ENCODE results near the gene HDHD5.

HDHD5 gene

DNA sequence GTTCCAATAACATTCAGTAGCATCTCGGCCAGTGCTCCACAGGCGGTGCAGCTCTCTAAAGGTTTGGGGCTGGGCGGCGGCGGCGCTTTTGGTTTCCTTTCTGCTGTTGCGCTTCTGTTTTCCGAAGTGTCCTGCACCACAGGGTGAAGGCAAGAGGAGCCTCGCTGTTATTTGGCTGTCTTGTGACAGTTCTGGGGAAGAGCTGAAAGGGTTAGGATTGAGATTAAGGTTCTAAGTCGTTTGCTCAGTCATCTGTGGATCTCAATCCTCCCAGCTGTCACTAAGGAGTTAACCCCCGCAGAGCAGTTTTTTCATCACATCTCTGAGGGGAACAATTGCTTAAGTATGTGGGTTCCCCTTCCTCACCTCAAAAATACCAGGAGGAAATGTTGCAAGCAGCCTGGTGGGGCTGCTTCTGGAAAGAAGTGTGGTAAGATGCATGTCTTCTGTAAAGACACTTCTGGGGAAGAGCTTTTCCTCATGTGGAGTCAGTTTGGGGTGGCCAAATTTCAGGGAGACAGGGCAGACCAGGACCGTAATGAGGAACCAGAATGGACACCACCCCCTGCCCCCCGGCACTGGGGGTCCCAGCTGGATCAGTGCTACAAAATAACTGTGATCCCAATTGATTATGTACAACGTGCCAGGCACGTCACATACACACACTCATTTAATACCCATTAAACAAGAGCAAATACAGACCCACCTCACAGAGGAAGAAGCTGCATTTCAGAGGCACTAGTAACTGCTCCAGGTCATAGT is 52.1 kb downstream of the HDHD5 start:
- DNase-seq (ENCODE audit: low read depth in 2 of 2, low spot score in 1 of 2) = no peak

DNA sequence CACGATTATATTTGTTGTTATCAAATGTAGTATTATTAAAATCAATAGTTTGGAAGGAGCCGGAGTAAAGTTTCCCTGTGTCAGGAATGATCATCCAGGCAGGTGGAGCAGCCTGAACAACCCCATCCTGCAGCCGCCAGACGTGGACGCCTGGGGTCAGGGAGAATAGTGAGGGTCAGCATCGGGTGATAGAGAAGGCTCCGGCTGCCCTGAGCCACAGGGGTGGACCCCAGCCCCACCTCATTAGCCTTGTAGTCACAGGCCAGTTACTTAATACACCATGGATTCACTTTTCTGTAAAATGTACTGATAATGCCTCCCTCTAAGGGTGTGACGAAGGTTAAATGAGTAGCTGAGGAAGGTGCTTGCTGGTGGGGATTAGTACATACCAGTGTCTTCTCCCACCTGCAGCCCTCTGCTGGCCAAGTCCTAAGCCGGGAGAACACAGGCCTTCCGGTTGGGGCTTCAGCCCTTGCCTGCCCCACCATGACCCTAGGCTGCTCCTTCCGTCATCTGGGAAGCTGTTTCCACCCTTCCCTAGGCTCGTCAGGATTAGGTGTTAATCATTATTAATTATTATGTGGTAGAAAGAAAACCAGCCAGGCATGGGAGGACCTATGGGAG is 52.8 kb downstream of the HDHD5 start:
- DNase-seq (ENCODE audit: low read depth in 2 of 2, low spot score in 1 of 2) = no peak

DNA sequence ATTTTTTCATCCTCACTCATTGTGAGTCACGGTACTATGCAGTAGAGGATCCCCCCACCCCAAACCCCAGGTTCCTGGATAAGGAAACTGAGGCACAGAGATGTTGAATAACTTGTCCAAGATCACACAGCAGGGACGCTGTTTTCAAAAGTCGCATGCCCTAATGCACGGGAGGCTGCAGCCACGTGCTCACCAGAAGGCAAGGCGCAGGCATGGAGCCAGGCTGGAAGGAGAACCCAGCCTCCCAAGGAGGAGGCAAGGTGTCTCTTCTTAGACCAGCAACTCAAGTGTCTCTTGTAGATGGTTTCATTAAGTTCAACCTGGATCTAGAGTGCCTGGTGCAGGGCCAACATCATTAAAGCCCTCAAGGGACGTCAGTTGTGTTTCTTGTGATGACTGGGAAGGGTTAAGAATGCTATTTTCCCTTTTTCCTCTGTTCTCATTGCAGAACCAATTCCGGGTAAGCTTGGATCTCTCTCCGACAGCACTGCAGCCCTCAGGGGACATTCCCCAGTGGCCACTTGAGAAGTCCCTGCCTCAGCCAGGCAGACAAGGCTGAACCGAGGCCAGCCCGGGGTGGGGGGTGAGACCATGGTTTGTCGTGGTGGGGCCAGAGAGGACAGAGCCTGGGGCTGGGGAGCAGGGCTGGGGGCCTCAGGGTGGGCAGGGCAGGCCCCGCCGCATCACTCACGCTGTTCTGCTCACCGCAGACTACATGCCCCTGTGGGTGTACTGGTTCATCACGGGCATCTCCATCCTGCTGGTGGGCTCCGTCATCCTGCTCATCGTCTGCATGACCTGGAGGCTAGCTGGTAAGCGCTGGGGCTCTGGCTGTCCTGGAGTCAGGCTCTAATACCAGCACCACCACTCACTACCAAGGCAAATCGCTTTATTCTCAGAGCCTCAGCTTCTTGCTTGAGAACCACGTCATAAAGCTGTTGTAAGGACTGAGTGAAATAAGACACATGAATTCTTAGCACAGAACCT is 53.6 kb downstream of the HDHD5 start:
- DNase-seq (ENCODE audit: low read depth in 2 of 2, low spot score in 1 of 2) = no peak

DNA sequence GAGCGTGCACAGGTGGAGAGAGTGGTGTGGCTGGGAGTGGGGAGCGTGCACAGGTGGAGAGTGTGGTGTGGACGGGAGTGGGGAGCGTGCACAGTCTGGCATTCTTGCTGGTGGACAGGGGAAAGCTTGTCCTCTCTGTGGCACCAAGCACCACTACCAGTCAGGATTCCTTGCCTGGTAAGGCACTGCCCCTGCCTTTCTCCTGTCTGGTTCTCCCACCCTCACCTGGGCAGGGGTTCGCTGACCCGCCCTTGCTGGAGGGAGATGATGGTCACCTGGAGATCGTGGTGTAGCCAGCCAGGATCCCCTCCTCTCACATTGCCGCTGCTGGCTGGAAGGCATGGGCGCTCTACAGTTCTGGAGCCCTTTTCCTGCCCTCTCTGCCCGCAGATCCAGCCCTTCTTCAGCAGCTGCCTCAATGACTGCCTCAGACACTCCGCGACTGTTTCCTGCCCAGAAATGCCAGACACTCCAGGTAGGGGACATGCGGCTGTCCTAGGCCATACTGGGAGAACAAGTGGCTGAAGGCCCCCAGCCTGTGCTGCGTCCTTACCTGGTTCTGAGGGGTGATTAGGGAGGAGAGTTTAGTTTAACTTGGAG is 54.6 kb downstream of the HDHD5 start:
- DNase-seq (ENCODE audit: low read depth in 2 of 2, low spot score in 1 of 2) = no peak

DNA sequence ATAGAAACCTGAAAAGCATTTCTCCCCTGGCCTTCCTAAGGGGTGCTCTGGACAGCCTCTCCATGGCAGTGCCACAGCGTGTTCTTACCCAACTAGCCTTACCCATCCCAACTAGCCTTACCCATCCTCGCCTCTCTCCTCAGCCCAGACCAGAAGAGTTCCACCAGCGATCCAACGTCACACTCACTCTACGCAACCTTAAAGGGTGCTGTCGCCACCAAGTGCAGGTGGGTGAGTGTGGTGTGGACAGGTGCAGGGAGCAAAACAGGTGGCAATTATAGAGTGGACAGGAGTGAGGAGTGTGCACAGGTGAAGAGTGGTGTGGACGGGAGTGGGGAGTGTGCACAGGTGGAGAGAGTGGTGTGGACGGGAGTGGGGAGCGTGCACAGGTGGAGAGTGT is 55.7 kb downstream of the HDHD5 start:
- no peak for DNase-seq (ENCODE audit: low read depth in 2 of 2, low spot score in 1 of 2)

DNA sequence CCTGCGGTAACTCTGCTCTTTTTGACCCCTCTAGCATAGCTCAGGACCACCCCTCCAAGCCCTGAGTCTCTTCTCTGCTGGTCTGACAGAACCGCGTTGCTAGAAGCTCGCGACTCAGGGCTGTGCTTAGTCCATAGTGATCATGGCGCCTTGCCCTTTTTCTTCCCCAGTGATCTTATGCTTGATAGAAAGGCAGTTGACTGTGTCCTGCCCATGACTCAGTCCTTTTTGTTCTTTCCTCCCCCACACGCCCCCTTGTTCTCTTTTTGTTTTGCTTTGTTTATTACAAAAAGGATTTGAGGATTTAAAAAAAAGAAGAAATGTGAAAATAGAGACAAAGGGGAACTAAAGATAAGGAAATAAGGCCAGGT is 56.8 kb downstream of the HDHD5 start:
- DNase-seq (ENCODE audit: low read depth in 2 of 2, low spot score in 1 of 2) = no peak

DNA sequence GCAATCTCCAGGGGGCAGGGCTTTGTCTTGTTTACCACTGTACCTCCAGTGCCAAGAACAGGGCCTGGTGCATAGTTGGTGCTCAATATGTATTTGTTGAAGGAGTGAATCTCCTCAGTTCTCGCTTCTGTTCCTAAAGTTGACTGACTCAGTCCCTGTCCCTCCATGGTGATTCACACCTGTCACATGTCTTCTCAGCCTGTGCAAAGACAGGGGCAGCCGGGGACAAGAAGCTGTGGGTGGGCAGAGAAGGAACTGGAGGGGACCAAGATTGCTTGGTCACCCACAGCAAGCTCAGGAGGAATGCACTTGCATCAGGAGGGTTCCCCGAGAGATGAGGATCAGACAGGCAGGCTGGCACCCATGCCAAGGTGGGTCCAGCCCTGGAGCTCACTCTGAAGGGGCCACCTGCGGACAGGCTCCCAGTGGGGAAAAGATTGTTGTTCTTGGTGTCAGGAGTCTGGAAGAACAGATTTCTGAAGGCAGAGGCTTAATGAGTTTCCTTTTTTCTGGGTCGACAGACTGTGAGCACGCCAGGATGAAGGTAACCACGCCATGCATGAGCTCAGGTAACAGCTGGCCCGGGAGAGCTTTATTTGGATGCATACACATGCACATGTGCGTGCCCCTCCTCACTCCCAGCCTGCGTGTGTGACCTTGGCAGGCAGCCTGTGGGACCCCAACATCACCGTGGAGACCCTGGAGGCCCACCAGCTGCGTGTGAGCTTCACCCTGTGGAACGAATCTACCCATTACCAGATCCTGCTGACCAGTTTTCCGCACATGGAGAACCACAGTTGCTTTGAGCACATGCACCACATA is 57.4 kb downstream of the HDHD5 start:
- DNase-seq (ENCODE audit: low read depth in 2 of 2, low spot score in 1 of 2) = no peak

DNA sequence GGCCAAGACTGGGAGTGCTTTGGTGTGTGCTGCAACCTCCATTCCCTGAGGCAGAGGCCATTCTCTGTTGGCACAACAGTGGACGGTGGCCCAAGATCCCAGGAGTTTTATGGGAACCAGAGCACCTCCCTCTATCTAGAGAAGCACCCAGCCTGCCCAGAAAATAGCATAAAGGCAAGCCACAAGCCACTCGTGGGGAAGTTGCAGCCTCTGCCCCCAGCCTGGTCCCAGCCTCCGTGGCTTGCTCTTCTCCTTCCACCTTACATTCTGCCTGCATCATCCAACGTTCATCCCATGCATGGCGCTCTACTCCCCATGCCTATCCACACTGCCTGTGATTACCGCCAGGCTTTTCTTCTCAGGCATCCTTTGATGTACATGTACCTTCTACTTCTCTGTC is 58.5 kb downstream of the HDHD5 start:
- no peak for DNase-seq (ENCODE audit: low read depth in 2 of 2, low spot score in 1 of 2)

DNA sequence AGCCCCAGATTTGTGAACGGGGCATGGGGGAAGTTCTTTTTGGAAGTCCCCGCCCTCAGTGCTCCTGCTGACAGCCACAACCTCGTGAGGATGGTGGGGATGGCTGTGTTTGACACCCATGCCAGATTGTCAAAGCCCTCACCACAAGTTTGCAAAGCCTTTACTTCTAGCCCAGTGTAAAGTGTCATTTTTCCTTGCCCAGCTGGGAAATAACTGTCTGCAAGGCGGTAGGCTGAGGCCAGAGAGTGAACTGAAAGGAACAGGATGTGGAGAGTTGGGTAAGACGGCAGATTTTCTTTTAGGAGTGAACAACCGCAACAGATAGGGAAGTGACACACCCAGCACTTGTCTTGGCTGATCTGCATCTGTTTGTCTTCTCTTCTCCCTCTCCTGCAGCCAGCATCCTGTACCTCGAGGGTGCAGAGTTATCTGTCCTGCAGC is 60.7 kb downstream of the HDHD5 start:
- no peak for DNase-seq (ENCODE audit: low read depth in 2 of 2, low spot score in 1 of 2)

DNA sequence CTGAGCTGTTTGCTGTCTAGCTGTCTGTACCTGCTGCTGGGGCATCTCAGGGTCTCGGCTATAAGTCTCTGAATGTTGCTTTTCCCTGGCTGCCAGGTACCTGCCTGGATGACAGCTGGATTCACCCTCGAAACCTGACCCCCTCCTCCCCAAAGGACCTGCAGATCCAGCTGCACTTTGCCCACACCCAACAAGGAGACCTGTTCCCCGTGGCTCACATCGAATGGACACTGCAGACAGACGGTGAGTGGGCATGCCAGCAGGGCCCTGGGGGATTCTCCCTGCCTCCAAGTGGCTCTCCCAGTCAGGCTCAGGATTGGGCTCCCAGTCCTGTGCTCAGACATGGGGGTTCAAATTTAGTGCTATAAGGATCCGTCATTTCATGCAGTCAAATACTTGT is 61.4 kb downstream of the HDHD5 start:
- no peak for DNase-seq (ENCODE audit: low read depth in 2 of 2, low spot score in 1 of 2)

DNA sequence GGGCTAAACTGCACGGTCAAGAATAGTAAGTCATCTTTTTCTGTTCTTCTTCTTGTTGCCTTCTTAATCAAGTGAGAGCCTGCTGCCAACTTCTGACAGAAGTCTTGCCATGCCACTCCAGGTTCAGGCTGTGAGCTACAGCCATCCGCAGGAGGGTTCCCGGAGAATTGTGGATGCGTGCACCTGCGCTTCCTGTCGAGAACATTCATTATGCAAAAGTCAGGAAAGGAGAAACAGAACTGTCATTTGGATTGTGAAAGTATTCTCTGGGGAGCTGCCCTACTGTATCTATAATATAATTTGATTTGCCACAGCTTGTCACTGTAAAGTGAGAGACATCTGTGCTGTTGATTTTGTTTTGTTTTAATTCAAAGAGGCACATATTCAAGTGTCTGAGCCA is 62.0 kb downstream of the HDHD5 start:
- no peak for DNase-seq (ENCODE audit: low read depth in 2 of 2, low spot score in 1 of 2)

DNA sequence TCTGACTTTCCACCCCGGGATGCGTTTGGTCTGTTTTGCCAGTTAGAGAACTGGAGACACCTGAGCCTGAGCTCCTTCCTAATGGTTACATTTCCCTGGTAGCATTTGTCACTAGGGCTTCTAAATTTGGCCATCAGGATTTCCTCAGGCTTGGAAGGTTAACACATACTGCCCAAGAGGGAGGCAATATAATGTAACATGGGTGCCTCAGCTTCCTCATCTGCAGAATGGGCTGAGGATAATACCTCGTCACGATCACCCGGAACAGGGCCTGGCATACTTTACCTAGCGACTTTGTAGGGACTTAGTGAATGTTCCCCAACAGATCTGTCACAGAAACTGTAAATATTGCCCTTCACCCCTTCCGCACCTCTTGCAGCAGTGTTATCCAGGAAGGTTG is 63.0 kb downstream of the HDHD5 start:
- DNase-seq (ENCODE audit: low read depth in 2 of 2, low spot score in 1 of 2) = no peak

DNA sequence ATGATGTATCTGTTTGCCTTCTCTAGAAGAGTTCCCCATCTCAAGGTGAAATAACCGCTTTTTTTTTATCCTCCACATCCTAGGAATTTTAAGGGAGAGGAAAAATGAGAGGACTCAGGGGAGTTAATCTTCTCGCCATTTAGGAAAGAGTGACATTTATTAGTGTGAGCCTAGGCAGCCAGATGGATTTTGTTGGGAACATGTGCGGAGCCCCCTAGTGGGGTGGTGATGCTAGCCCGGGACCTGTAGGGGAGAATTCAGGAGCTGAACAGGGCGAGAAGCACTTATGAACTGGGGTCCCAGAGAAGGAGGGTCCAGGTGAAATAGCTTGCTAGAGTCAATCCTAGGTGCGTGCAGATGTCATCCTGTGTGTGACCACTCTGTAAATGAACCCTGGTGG is 63.5 kb downstream of the HDHD5 start:
- DNase-seq (ENCODE audit: low read depth in 2 of 2, low spot score in 1 of 2) = no peak

DNA sequence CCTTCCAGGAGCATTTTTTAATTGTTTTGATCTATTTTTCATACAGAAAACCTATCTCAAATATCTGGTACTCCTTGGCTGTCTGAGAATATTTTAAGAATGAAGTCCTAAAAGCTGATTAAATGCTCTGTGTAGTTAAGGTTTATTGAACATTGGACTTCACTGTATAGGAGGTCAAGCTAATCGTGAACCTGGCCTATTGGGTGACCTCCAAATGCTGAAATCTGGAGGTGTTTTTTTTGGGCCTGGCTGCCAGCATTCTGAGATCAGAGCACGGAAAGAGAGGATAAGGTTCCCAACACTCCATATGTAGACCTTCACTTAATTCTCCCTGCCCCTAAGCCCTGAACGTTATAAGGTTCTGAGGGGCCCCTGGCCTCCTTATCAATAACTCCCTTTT is 66.0 kb downstream of the HDHD5 start:
- no peak for DNase-seq (ENCODE audit: low read depth in 2 of 2, low spot score in 1 of 2)

DNA sequence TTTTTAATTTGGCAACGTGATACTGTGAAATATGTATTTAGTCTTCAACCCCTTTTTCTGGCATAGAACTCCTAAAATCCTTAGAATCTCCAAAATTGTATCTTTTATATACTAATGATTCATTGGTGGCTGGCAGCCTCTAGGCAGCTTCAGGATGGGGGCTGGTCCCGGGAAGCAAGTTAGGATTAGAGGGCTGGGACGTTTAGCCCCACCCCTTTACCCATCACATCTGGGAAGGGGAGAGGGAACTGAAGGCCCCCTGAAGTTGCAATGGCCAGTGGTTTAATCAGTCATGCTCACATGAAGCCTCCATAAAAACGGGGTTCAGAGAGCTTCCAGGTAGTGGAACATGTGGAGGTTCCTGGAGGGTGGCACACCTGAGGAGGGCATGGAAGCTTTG is 67.2 kb downstream of the HDHD5 start:
- no peak for DNase-seq (ENCODE audit: low read depth in 2 of 2, low spot score in 1 of 2)

DNA sequence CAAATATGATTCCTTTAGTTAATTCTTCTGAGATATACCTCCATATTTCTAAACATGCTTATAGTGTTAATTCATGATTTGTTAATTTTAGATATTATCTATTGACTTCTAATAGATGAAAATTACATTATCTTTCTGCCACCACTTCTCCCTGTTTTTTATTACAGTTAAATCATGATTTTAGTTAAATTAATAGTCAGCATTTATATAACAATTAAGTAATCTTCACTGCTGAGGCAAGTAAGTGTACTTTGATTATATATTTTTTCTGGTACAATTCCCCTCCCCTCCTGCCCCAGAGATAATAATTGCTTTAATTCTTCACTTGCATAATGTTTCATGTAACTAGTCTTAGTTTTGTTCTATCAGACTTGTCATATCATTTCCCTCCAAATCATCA is 68.5 kb downstream of the HDHD5 start:
- no peak for DNase-seq (ENCODE audit: low read depth in 2 of 2, low spot score in 1 of 2)

All from stimulated activated CD8-positive, alpha-beta memory T cell treated with anti-CD3 and anti-CD28 coated beads, Interleukin-4, amount 100 ng/mL, for 4 hours (primary cell).